Cardiac muscle cell (in vitro differentiated cells and primary cell): ENCODE measurements around the gene NAV1. TPM values are rescaled to one million over a fixed set of nuclear protein-coding genes. Genes with fewer than 3 reads are reported as not detected.
A peak's percentile ranks its signal among the peaks of the same experiment; 100 is the strongest.
"Not testable (repeated sequence)": the region's sequence is repeated elsewhere in the genome, so short reads cannot be mapped to it uniquely, and the experiment has no call there.

ENCODE experiments used
- DNase-seq, 2 donors: peaks; one replicate each; pipeline versions ENCODE4 v3.0.0 to v3.0.0-alpha.2; 2010 to 2017; ENCODE audit warnings: low read depth in 1 of 2, low spot score in 1 of 2
- H3K27ac ChIP-seq: fragments of 200-600 bp; sonication (generic); 2 replicates; pipeline ENCODE4 v1.5.1; 2016
- H3K27me3 ChIP-seq: fragments of 200-600 bp; sonication (generic); 2 replicates; pipeline ENCODE4 v1.6.0; 2016; ENCODE audit warnings: control low read depth
- H3K36me3 ChIP-seq: fragments of 200-600 bp; sonication (generic); 2 replicates; pipeline ENCODE4 v1.5.1; 2016; ENCODE audit warnings: control low read depth
- H3K4me1 ChIP-seq: fragments of 200-600 bp; sonication (generic); 2 replicates; pipeline ENCODE4 v1.8.1; 2017; ENCODE audit warnings: low read depth, mild to moderate bottlenecking, mixed run types
- H3K4me3 ChIP-seq: fragments of 200-600 bp; sonication (generic); 2 replicates; pipeline ENCODE4 v1.5.1; 2016; ENCODE audit warnings: mild to moderate bottlenecking
- H3K9me3 ChIP-seq: fragments of 200-600 bp; sonication (generic); 2 replicates; pipeline ENCODE4 v1.5.1; 2017; ENCODE audit warnings: low read depth, mild to moderate bottlenecking, control low read depth
- polyA plus RNA-seq: library from polyadenylated mRNA; unstranded; fragments of >200 nt; fragmentation: Nextera tagmentation; extraction: Ambion mirVana; gene quantifications from 2 replicates; pipeline ENCODE4 v1.2.1, GENCODE V29; 2016
- total RNA-seq: library from RNA; depleted of rRNA; stranded (reverse); fragments of >200 nt; gene quantifications from 2 replicates; pipeline ENCODE4 v1.2.3, GENCODE V29; 2016
- TF ChIP-seq, protein P1 (sequence below): IDR thresholded peaks from 2 replicates; pipeline ENCODE4 v1.5.1; 2012; ENCODE audit warnings: low read depth, mild to moderate bottlenecking, low read length

Gene NAV1
- total and polyA plus RNA-seq, 2 experiments from 2014 or later, result 99.0 to 151 TPM

DNA sequence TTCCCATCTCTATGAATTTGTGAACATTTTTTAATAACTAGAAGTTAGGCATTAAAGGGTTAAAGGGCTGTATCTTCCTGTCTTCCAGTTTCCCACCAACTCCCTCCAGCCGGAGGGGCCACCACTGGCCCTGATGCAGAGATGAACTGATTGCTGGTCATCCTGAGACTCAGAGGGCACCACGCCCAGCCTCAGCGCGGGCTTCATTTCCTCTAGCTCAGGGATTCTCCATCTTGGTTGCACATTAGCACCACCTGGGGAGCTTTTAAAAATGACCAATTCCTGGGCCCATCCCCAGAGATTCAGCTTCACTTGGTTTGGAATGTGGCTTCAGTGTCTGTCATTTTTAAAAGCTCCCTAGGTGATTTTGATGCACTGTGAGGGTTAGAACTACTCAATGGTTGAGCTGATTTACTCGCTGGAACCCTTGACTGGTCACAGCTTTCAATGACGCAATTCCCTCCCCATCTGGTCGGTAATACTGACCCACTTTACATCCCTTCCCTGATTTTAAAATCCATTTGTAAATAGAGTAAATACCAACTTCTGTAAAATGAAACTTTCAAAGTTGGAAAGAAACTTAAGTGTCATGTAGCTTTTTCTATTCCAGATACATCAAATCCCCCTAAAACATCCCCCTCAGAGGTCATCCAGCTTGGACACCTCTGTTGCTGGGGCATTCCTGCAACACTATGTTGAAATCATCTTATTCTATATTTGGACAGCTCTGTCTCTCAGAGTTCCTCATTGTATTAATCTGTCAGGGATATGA, 5.1 kb downstream of the NAV1 start:
- TF ChIP-seq, protein P1, sequence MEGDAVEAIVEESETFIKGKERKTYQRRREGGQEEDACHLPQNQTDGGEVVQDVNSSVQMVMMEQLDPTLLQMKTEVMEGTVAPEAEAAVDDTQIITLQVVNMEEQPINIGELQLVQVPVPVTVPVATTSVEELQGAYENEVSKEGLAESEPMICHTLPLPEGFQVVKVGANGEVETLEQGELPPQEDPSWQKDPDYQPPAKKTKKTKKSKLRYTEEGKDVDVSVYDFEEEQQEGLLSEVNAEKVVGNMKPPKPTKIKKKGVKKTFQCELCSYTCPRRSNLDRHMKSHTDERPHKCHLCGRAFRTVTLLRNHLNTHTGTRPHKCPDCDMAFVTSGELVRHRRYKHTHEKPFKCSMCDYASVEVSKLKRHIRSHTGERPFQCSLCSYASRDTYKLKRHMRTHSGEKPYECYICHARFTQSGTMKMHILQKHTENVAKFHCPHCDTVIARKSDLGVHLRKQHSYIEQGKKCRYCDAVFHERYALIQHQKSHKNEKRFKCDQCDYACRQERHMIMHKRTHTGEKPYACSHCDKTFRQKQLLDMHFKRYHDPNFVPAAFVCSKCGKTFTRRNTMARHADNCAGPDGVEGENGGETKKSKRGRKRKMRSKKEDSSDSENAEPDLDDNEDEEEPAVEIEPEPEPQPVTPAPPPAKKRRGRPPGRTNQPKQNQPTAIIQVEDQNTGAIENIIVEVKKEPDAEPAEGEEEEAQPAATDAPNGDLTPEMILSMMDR, result no peak
- Histone ChIP-seq H3K36me3 (no peaks in the 10 kb centered on the region), H3K27me3 (no peaks in the 10 kb centered on the region), H3K4me3 (no peak overlapping the region), H3K4me1 (peaks cover 6% of the 10 kb centered on the region), H3K27ac (no peak overlapping the region), H3K9me3 (no peaks in the 10 kb centered on the region)
- DNase-seq, result no peak

DNA sequence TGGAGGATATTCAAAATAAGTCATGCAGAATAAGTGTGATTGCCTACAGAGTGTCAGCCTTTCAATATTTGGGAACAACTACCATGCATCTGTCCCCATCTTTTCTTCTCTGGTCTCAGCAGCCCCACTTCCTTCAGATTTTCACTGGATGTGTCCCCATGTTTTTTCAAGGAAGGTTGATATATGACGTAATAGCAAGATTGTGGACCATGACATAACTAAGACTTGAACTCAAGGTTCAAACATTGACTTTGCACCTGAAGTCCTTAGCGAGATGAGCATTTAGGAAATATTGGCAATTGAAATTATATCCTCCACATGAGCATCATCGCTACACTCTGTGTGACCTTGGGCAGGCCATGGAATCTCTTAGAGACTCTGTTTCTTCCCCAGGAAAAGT, 5.8 kb downstream of the NAV1 start:
- no peaks in the 10 kb centered on the region for H3K27me3 ChIP-seq
- DNase-seq, result no peak

DNA sequence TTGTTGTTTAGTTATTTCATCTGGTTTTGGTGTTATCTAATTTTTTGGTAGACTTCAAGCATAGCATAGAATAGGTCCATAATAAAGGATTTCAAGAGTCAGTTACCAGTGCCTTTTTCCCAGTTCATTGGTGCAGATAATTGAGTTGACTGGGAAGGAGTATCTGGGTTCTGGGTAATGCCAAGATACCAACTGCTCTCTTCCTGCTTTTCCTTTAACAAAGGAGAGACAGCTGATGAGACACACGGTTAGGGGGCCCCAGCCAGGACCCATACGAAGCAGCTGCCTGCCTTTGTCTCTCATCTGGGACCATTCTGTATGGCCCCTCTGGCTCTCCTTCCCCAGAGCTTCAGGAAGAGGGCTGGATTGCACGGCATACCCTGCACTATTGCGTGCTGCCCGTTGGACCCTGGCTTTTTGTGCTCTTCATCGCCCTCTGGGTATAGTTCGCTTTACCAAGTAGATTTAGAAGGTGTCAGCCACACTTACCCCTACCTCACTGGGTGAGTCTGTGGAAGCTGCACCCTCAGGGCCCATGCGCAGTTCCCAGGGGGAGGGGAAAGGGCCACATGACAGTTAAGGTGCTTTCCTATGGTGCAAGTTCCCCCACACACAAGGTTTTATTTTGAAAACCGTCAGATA, 7.0 kb downstream of the NAV1 start:
- DNase-seq, result peak in 1 of 2 donors; percentile 45
- TF ChIP-seq, protein P1, result no peak
- H3K9me3 ChIP-seq, result no peaks in the 10 kb centered on the region
- no peaks in the 10 kb centered on the region for H3K36me3 ChIP-seq
- H3K27ac ChIP-seq, result no peak overlapping the region
- no peaks in the 10 kb centered on the region for H3K4me1 ChIP-seq
- H3K27me3 ChIP-seq, result no peaks in the 10 kb centered on the region
- no peak overlapping the region for H3K4me3 ChIP-seq

More for the DNA sequence above, 5.8 kb downstream of the NAV1 start:
- Histone ChIP-seq H3K4me1 (peaks cover 6% of the 10 kb centered on the region), H3K36me3 (no peaks in the 10 kb centered on the region), H3K27ac (no peak overlapping the region), H3K4me3 (no peak overlapping the region), H3K9me3 (no peaks in the 10 kb centered on the region)
- TF ChIP-seq, protein P1, result no peak

DNA sequence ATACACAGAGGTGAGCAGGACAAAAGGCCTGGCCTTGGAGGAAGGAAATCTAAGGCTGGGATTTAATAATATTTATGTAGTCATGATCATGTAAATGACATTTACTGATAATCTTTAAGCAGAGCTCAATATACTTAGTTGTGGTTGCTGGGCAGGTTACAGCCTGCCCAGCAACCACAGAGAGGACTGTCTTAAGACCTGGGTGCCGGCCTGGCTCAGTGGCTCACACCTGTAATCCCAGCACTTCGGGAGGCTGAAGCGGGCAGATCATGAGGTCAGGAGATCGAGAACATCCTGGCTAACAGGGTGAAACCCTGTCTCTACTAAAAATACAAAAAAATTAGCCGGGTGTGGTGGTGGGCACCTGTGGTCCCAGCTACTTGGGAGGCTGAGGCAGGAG, 10.6 kb downstream of the NAV1 start:
- H3K9me3 ChIP-seq, DNase-seq, H3K27ac ChIP-seq, H3K4me3 ChIP-seq, H3K4me1 ChIP-seq, H3K36me3 ChIP-seq, H3K27me3 ChIP-seq: not testable (repeated sequence)

DNA sequence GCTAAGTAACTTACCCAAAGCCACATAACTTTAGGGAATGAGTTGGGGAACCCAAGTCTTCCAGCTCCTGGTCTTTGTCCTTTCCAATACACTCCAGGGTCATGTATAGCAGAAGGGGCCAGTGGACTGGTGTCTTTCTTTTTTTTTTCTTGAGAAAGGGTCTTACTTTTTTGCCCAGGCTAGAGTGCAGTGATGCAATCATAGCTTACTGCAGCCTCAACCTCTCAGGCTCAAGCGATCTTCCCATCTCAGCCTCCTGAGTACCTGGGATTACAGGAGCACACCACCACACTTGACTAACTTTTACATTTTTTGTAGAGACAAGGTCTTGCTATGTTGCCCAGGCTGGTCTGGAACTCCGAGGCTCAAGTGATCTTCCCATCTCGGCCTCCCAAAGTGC, 12.2 kb downstream of the NAV1 start:
- no peaks in the 10 kb centered on the region for H3K9me3 ChIP-seq
- no peaks in the 10 kb centered on the region for H3K36me3 ChIP-seq
- peaks cover 9% of the 10 kb centered on the region for H3K4me1 ChIP-seq
- H3K27me3 ChIP-seq, result no peaks in the 10 kb centered on the region
- TF ChIP-seq, protein P1, result no peak
- no peak overlapping the region for H3K4me3 ChIP-seq
- H3K27ac ChIP-seq, result no peak overlapping the region
- no peak for DNase-seq
